Measurements from ENCODE around the gene HOXB8. TPM values are rescaled to one million over a fixed set of nuclear protein-coding genes. Genes with fewer than 3 reads are reported as not detected.

Gene HOXB8
- total and polyA plus RNA-seq, 2 donors (not counting 1 experiment from before 2014, with no cell fraction given): 0.33 to 2.0 TPM

GRCh38 chr17:48617471-48618255, 2.6 kb upstream of the HOXB8 start:
- no peak for DNase-seq (ENCODE audit: low read depth in 2 of 2)
- peaks cover 83% of the 10 kb centered on the region for H3K27me3 ChIP-seq (ENCODE audit: control insufficient read depth, insufficient read depth, low read length)
- peak; percentile 96 for TF ChIP-seq EZH2 (IDR thresholded peaks at IDR 0.05; ENCODE audit: low read length, missing control alignments)
- TF ChIP-seq CTCF (conservative IDR thresholded peaks at IDR 0.05 in 1 of 2, IDR thresholded peaks at IDR 0.05 in 1 of 2; ENCODE audit: low read depth in 1 of 2, low read length in 2 of 2): no peak

GRCh38 chr17:48616717-48617470, 1.8 kb upstream of the HOXB8 start:
- Histone ChIP-seq H4K20me1 (ENCODE audit: control insufficient read depth, extremely low read depth, insufficient read depth, low read length) (no peaks in the 10 kb centered on the region), H3K79me2 (ENCODE audit: control insufficient read depth, insufficient read depth, low read length) (peaks cover 6% of the 10 kb centered on the region), H2AFZ (ENCODE audit: low read length) (no peak overlapping the region), H3K9ac (ENCODE audit: insufficient read depth, low read length) (no peak overlapping the region), H3K4me2 (ENCODE audit: extremely low read depth, insufficient read depth, low read length) (peak overlapping the region; percentile 58), H3K27me3 (ENCODE audit: control insufficient read depth, insufficient read depth, low read length) (peaks cover 76% of the 10 kb centered on the region), H3K9me3 (ENCODE audit: control insufficient read depth, insufficient read depth, low read depth, low read length) (no peaks in the 10 kb centered on the region), H3K27ac (ENCODE audit: insufficient read depth, low read length) (no peak overlapping the region), H3K4me3 (replicated peaks in 1 of 4; ENCODE audit: control extremely low read depth in 1 of 4, insufficient read depth in 1 of 4, low read depth in 3 of 4, low read length in 4 of 4) (peak overlapping the region in 2 of 4 experiments; percentile 24 to 30), H3K4me1 (ENCODE audit: control insufficient read depth, extremely low read depth, insufficient read depth, low read length) (no peaks in the 10 kb centered on the region), H3K36me3 (ENCODE audit: control insufficient read depth, insufficient read depth, low read length) (no peaks in the 10 kb centered on the region)
- no peak for DNase-seq (ENCODE audit: low read depth in 2 of 2)
- TF ChIP-seq CTCF (conservative IDR thresholded peaks at IDR 0.05 in 1 of 2, IDR thresholded peaks at IDR 0.05 in 1 of 2; ENCODE audit: low read depth in 1 of 2, low read length in 2 of 2) (no peak), EZH2 (IDR thresholded peaks at IDR 0.05; ENCODE audit: low read length, missing control alignments) (no peak)

More at GRCh38 chr17:48617471-48618255, 2.6 kb upstream of the HOXB8 start:
- H2AFZ ChIP-seq (ENCODE audit: low read length): no peak overlapping the region
- no peaks in the 10 kb centered on the region for H3K36me3 ChIP-seq (ENCODE audit: control insufficient read depth, insufficient read depth, low read length)
- no peak overlapping the region for H3K27ac ChIP-seq (ENCODE audit: insufficient read depth, low read length)
- no peaks in the 10 kb centered on the region for H3K4me1 ChIP-seq (ENCODE audit: control insufficient read depth, extremely low read depth, insufficient read depth, low read length)
- peak overlapping the region in 3 of 4 experiments; percentile 1 to 30 (median 24) for H3K4me3 ChIP-seq (replicated peaks in 1 of 4; ENCODE audit: control extremely low read depth in 1 of 4, insufficient read depth in 1 of 4, low read depth in 3 of 4, low read length in 4 of 4)
- H3K79me2 ChIP-seq (ENCODE audit: control insufficient read depth, insufficient read depth, low read length): peaks cover 2% of the 10 kb centered on the region
- H3K4me2 ChIP-seq (ENCODE audit: extremely low read depth, insufficient read depth, low read length): peak overlapping the region; percentile 58
- no peak overlapping the region for H3K9ac ChIP-seq (ENCODE audit: insufficient read depth, low read length)
- no peaks in the 10 kb centered on the region for H4K20me1 ChIP-seq (ENCODE audit: control insufficient read depth, extremely low read depth, insufficient read depth, low read length)
- H3K9me3 ChIP-seq (ENCODE audit: control insufficient read depth, insufficient read depth, low read depth, low read length): no peaks in the 10 kb centered on the region

GRCh38 chr17:48615963-48616716, 1.0 kb upstream of the HOXB8 start:
- H4K20me1 ChIP-seq (ENCODE audit: control insufficient read depth, extremely low read depth, insufficient read depth, low read length): no peaks in the 10 kb centered on the region
- H3K4me2 ChIP-seq (ENCODE audit: extremely low read depth, insufficient read depth, low read length): no peak overlapping the region
- no peaks in the 10 kb centered on the region for H3K36me3 ChIP-seq (ENCODE audit: control insufficient read depth, insufficient read depth, low read length)
- H3K27me3 ChIP-seq (ENCODE audit: control insufficient read depth, insufficient read depth, low read length): peaks cover 68% of the 10 kb centered on the region
- H3K9me3 ChIP-seq (ENCODE audit: control insufficient read depth, insufficient read depth, low read depth, low read length): no peaks in the 10 kb centered on the region
- H3K4me1 ChIP-seq (ENCODE audit: control insufficient read depth, extremely low read depth, insufficient read depth, low read length): peaks cover 4% of the 10 kb centered on the region
- H2AFZ ChIP-seq (ENCODE audit: low read length): no peak overlapping the region
- no peak overlapping the region for H3K4me3 ChIP-seq (replicated peaks in 1 of 4; ENCODE audit: control extremely low read depth in 1 of 4, insufficient read depth in 1 of 4, low read depth in 3 of 4, low read length in 4 of 4)
- no peak for DNase-seq (ENCODE audit: low read depth in 2 of 2)
- H3K9ac ChIP-seq (ENCODE audit: insufficient read depth, low read length): no peak overlapping the region
- H3K79me2 ChIP-seq (ENCODE audit: control insufficient read depth, insufficient read depth, low read length): peaks cover 9% of the 10 kb centered on the region
- TF ChIP-seq EZH2 (IDR thresholded peaks at IDR 0.05; ENCODE audit: low read length, missing control alignments) (peak; percentile 19), CTCF (conservative IDR thresholded peaks at IDR 0.05 in 1 of 2, IDR thresholded peaks at IDR 0.05 in 1 of 2; ENCODE audit: low read depth in 1 of 2, low read length in 2 of 2) (no peak)
- H3K27ac ChIP-seq (ENCODE audit: insufficient read depth, low read length): no peak overlapping the region

Measured in fibroblast of lung (primary cell).